WTC11 (cell line): ENCODE data around the gene PRC1. TPM values are rescaled to one million over a fixed set of nuclear protein-coding genes. Genes with fewer than 3 reads are reported as not detected.
"Not testable (repeated sequence)": the region's sequence is repeated elsewhere in the genome, so short reads cannot be mapped to it uniquely, and the experiment has no call there.

Experiments used
- ATAC-seq: fragments of 200-7000 bp; cut with Tn5 transposase; 2 replicates; pipeline ENCODE4 v1.10.0; 2021; ENCODE audit warnings: mild to moderate bottlenecking, moderate library complexity
- CTCF ChIA-PET: fragments of 300-600 bp; sonication (Branson Sonifier 250); formaldehyde crosslinking; loops from one replicate; lab custom pipeline; 2021; ENCODE audit warnings: antibody characterized with exemption; lab: Charles Lee
- POLR2A ChIA-PET: fragments of 350-600 bp; sonication (Branson Sonifier 250); formaldehyde crosslinking; loops from one replicate; lab custom pipeline; 2021; ENCODE audit warnings: antibody characterized with exemption; lab: Charles Lee
- DNase-seq: peaks from one replicate; pipeline ENCODE4 v3.0.0; 2021; ENCODE audit warnings: low spot score
- H3K27ac Mint-ChIP-seq: 2 replicates; pipeline ENCODE4 v1.8.0; 2021; ENCODE audit warnings: mixed read lengths
- H3K27me3 Mint-ChIP-seq: 2 replicates; pipeline ENCODE4 v1.8.0; 2021; ENCODE audit warnings: low read depth, mild to moderate bottlenecking, moderate library complexity, mixed read lengths
- H3K36me3 Mint-ChIP-seq: 2 replicates; pipeline ENCODE4 v1.8.0; 2021; ENCODE audit warnings: mixed read lengths
- H3K4me1 Mint-ChIP-seq: 2 replicates; pipeline ENCODE4 v1.8.0; 2022; ENCODE audit warnings: mixed read lengths
- H3K4me3 Mint-ChIP-seq: 2 replicates; pipeline ENCODE4 v1.8.0; 2021; ENCODE audit warnings: mild to moderate bottlenecking, moderate library complexity, mixed read lengths
- H3K9me3 Mint-ChIP-seq: 2 replicates; pipeline ENCODE4 v1.8.0; 2021; ENCODE audit warnings: mixed read lengths
- ARID4B ChIP-seq: sonication (generic); formaldehyde crosslinking; IDR thresholded peaks from 2 replicates; pipeline ENCODE4 v1.8.0; 2023; ENCODE audit warnings: missing genetic modification reagents, mild to moderate bottlenecking, borderline replicate concordance
- CREB1 ChIP-seq: sonication (generic); formaldehyde crosslinking; IDR thresholded peaks from 2 replicates; pipeline ENCODE4 v1.8.0; 2023; ENCODE audit warnings: mild to moderate bottlenecking, missing genetic modification reagents
- CREM ChIP-seq: sonication (generic); formaldehyde crosslinking; IDR thresholded peaks from 2 replicates; pipeline ENCODE4 v1.8.1; 2022; ENCODE audit warnings: mild to moderate bottlenecking, missing genetic modification reagents, moderate library complexity
- EMX1 ChIP-seq: fragments of 250-450 bp; sonication (Bioruptor Pico); IDR thresholded peaks from 2 replicates; pipeline ENCODE4 v1.8.0; 2021; ENCODE audit warnings: mild to moderate bottlenecking
- ESRRA ChIP-seq: sonication (generic); formaldehyde crosslinking; IDR thresholded peaks from 2 replicates; pipeline ENCODE4 v1.8.1; 2022; ENCODE audit warnings: mild to moderate bottlenecking, missing genetic modification reagents, borderline replicate concordance
- ETV6 ChIP-seq: sonication (generic); formaldehyde crosslinking; IDR thresholded peaks from 2 replicates; pipeline ENCODE4 v1.8.1; 2022; ENCODE audit warnings: mild to moderate bottlenecking, missing genetic modification reagents
- GTF2I ChIP-seq: fragments of 250-450 bp; sonication (Bioruptor Pico); conservative IDR thresholded peaks from 2 replicates; pipeline ENCODE4 v1.4.0; 2021; ENCODE audit warnings: mild to moderate bottlenecking
- JAZF1 ChIP-seq: fragments of 250-450 bp; sonication (Bioruptor Pico); IDR thresholded peaks from 2 replicates; pipeline ENCODE4 v1.9.0; 2021; ENCODE audit warnings: moderate library complexity, mild to moderate bottlenecking, inconsistent platforms
- JUN ChIP-seq: sonication (generic); formaldehyde crosslinking; IDR thresholded peaks from 2 replicates; pipeline ENCODE4 v1.8.0; 2023; ENCODE audit warnings: mild to moderate bottlenecking, missing genetic modification reagents
- MAX ChIP-seq: sonication (generic); formaldehyde crosslinking; IDR thresholded peaks from 2 replicates; pipeline ENCODE4 v1.8.0; 2022; ENCODE audit warnings: mild to moderate bottlenecking, missing genetic modification reagents
- NR2C2 ChIP-seq: sonication (generic); formaldehyde crosslinking; IDR thresholded peaks from 2 replicates; pipeline ENCODE4 v1.8.0; 2022; ENCODE audit warnings: mild to moderate bottlenecking, missing genetic modification reagents
- RORB ChIP-seq: fragments of 250-450 bp; sonication (Bioruptor Pico); IDR thresholded peaks from 2 replicates; pipeline ENCODE4 v1.9.0; 2021; ENCODE audit warnings: mild to moderate bottlenecking
- SP1 ChIP-seq: sonication (generic); formaldehyde crosslinking; conservative IDR thresholded peaks from 2 replicates; pipeline ENCODE4 v1.8.1; 2022; ENCODE audit warnings: missing genetic modification reagents
- TCF7 ChIP-seq: sonication (generic); formaldehyde crosslinking; IDR thresholded peaks from 2 replicates; pipeline ENCODE4 v1.8.0; 2022; ENCODE audit warnings: mild to moderate bottlenecking, low read depth, missing genetic modification reagents, moderate library complexity
- ZNF219 ChIP-seq: sonication (generic); formaldehyde crosslinking; IDR thresholded peaks from 2 replicates; pipeline ENCODE4 v1.8.0; 2023; ENCODE audit warnings: missing genetic modification reagents, mild to moderate bottlenecking, borderline replicate concordance
- ZNF263 ChIP-seq: sonication (generic); formaldehyde crosslinking; IDR thresholded peaks from 2 replicates; pipeline ENCODE4 v1.8.1; 2022; ENCODE audit warnings: low read depth, mild to moderate bottlenecking, moderate library complexity, missing genetic modification reagents
- ZNF281 ChIP-seq: sonication (generic); formaldehyde crosslinking; IDR thresholded peaks from 2 replicates; pipeline ENCODE4 v1.8.0; 2023; ENCODE audit warnings: mild to moderate bottlenecking, missing genetic modification reagents
- total RNA-seq: library from RNA; stranded (reverse); gene quantifications from 3 replicates; pipeline ENCODE4 v1.2.3, GENCODE V29; 2021
- TF ChIP-seq, protein P1 (sequence below): sonication (generic); formaldehyde crosslinking; IDR thresholded peaks from 2 replicates; pipeline ENCODE4 v1.8.1; 2022; ENCODE audit warnings: mild to moderate bottlenecking, missing genetic modification reagents, moderate library complexity, borderline replicate concordance
- TF ChIP-seq, protein P2 (sequence below): sonication (generic); formaldehyde crosslinking; IDR thresholded peaks from 2 replicates; pipeline ENCODE4 v1.8.1; 2022; ENCODE audit warnings: missing genetic modification reagents, borderline replicate concordance

PRC1 gene
- total RNA-seq, 1 experiment from 2014 or later, result 130 TPM

GRCh38 chr15:90924375-90924774 is 70.0 kb downstream of the PRC1 start:
- Mint-ChIP-seq H3K27ac (peak overlapping the region; percentile 32; the same call in 1 of the 2 replicates), H3K9me3 (no peaks in the 10 kb centered on the region), H3K4me3 (no peak overlapping the region), H3K4me1 (peaks cover 16% of the 10 kb centered on the region), H3K27me3 (no peaks in the 10 kb centered on the region), H3K36me3 (peaks cover 9% of the 10 kb centered on the region)
- ATAC-seq (no peak), DNase-seq (no peak)
- no peak for TF ChIP-seq NR2C2 (CRISPR knock-in tag)
- no peak for TF ChIP-seq RORB
- TF ChIP-seq ZNF263 (CRISPR knock-in tag), result no peak
- TF ChIP-seq ESRRA, result no peak
- TF ChIP-seq, protein P1, sequence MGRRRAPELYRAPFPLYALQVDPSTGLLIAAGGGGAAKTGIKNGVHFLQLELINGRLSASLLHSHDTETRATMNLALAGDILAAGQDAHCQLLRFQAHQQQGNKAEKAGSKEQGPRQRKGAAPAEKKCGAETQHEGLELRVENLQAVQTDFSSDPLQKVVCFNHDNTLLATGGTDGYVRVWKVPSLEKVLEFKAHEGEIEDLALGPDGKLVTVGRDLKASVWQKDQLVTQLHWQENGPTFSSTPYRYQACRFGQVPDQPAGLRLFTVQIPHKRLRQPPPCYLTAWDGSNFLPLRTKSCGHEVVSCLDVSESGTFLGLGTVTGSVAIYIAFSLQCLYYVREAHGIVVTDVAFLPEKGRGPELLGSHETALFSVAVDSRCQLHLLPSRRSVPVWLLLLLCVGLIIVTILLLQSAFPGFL (CRISPR knock-in tag), result no peak
- no peak for TF ChIP-seq EMX1 (CRISPR knock-in tag)
- no peak for TF ChIP-seq CREB1 (CRISPR knock-in tag)
- TF ChIP-seq ARID4B (CRISPR knock-in tag), result no peak
- TF ChIP-seq ZNF219, result no peak
- TF ChIP-seq MAX (CRISPR knock-in tag), result no peak
- TF ChIP-seq GTF2I (CRISPR knock-in tag), result no peak
- no peak for TF ChIP-seq JAZF1 (CRISPR knock-in tag)
- no peak for TF ChIP-seq CREM (CRISPR knock-in tag)
- no peak for TF ChIP-seq TCF7 (CRISPR knock-in tag)
- POLR2A ChIA-PET, result no interaction called here
- CTCF ChIA-PET, result interaction anchor here (1.2 to 6.6 kb wide), 3 partner anchors 9 to 32 kb away, joined by 4 to 75 read pairs (median 5); partner anchors contain the start of genes HDDC3, MAN2A2 and UNC45A

- H3K27ac Mint-ChIP-seq, result peak overlapping the region; percentile 51; the same call in 1 of the 2 replicates
- peaks cover 15% of the 10 kb centered on the region for H3K36me3 Mint-ChIP-seq
- POLR2A ChIA-PET, H3K4me3 Mint-ChIP-seq, H3K9me3 Mint-ChIP-seq, DNase-seq, H3K27me3 Mint-ChIP-seq: not testable (repeated sequence)
- CTCF ChIA-PET, result interaction anchor here (0.7 to 6.6 kb wide), 7 partner anchors 11 to 275 kb away, joined by 3 to 75 read pairs (median 3); partner anchors contain the start of genes HDDC3 and UNC45A
- H3K4me1 Mint-ChIP-seq, result peaks cover 16% of the 10 kb centered on the region
- peak; percentile 58 for ATAC-seq
Observed at GRCh38 chr15:90922712-90923322, 71.5 kb downstream of the PRC1 start.

GRCh38 chr15:90921887-90922286 is 72.4 kb downstream of the PRC1 start:
- Mint-ChIP-seq H3K4me1 (peaks cover 16% of the 10 kb centered on the region), H3K27me3 (no peaks in the 10 kb centered on the region; the same call in 1 of the 2 replicates), H3K27ac (no peak overlapping the region), H3K36me3 (peaks cover 15% of the 10 kb centered on the region), H3K4me3 (no peak overlapping the region), H3K9me3 (no peaks in the 10 kb centered on the region)
- CTCF ChIA-PET, result interaction anchor here (0.6 to 6.6 kb wide), 3 partner anchors 12 to 32 kb away, joined by 3 to 75 read pairs (median 4); partner anchors contain the start of genes HDDC3, MAN2A2 and UNC45A
- ATAC-seq, result no peak
- POLR2A ChIA-PET, result no interaction called here
- DNase-seq, result no peak
- TF ChIP-seq JUN (CRISPR knock-in tag) (no peak), ZNF281 (CRISPR knock-in tag) (no peak), SP1 (CRISPR knock-in tag) (no peak), ETV6 (CRISPR knock-in tag) (no peak)
- TF ChIP-seq, protein P2, sequence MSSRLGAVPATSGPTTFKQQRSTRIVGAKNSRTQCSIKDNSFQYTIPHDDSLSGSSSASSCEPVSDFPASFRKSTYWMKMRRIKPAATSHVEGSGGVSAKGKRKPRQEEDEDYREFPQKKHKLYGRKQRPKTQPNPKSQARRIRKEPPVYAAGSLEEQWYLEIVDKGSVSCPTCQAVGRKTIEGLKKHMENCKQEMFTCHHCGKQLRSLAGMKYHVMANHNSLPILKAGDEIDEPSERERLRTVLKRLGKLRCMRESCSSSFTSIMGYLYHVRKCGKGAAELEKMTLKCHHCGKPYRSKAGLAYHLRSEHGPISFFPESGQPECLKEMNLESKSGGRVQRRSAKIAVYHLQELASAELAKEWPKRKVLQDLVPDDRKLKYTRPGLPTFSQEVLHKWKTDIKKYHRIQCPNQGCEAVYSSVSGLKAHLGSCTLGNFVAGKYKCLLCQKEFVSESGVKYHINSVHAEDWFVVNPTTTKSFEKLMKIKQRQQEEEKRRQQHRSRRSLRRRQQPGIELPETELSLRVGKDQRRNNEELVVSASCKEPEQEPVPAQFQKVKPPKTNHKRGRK, result no peak
